Kidney epithelial cell (primary cell): ENCODE measurements around the gene KRTAP10-6. TPM values are rescaled to one million over a fixed set of nuclear protein-coding genes. Genes with fewer than 3 reads are reported as not detected.

Experiments used
- DNase-seq: peaks from one replicate; pipeline ENCODE4 v3.0.0-alpha.2; 2010; ENCODE audit warnings: low read depth
- H3K27me3 ChIP-seq: 2 replicates; pipeline ENCODE4 v1.6.0; 2011; ENCODE audit warnings: low read length; ENCODE audit not compliant: control insufficient read depth, insufficient read depth
- H3K36me3 ChIP-seq: 2 replicates; pipeline ENCODE4 v1.5.1; 2011; ENCODE audit warnings: low read length; ENCODE audit not compliant: control insufficient read depth, insufficient read depth
- H3K4me3 ChIP-seq: 2 replicates; pipeline ENCODE4 v1.5.1; 2011; ENCODE audit warnings: low read depth, mild to moderate bottlenecking, control low read depth, low read length
- CTCF ChIP-seq: IDR thresholded peaks from 2 replicates; pipeline ENCODE4 v1.5.1; 2011; ENCODE audit warnings: mild to moderate bottlenecking, moderate library complexity, low read length, control low read depth, inconsistent platforms; ENCODE audit not compliant: insufficient read depth, poor library complexity, severe bottlenecking
- total RNA-seq: library from RNA; depleted of rRNA; stranded (reverse); fragments of >200 nt; gene quantifications from 2 replicates; pipeline ENCODE4 v1.2.3, GENCODE V29; 2015

KRTAP10-6 gene
- total RNA-seq, 1 donor from 2014 or later: not detected

DNA sequence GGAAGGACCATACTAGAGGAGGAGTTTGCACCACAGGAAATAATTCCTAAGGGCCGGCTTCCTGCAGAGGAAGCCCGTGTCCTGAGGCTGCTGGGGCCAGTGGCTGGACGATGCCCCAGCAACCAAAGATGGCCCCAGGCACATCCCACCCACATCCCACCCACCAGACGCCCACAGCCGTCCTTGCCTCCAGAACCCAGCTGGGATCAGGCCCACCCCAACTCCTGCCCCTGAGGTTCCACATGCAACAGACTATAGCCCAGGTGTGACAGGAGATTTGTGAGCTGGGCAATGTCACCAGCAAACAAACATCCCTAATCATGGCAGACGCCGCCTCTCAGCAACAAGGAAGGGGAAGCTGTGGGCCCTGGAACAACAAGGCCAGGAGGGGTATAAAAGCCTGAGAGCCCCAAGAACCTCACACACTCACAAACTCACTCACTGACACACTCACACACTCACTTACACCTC lies 34.4 kb upstream of the KRTAP10-6 start, which contains the start of gene KRTAP10-9:
TSS of gene KRTAP10-9 (plus strand) at position 421 of the 471 bp plus-strand sequence. CDS start 79 bp downstream, outside the sequence.
- Histone ChIP-seq H3K36me3 (no peaks in the 10 kb centered on the region), H3K4me3 (no peak within 1 kb of the TSS), H3K27me3 (no peaks in the 10 kb centered on the region)
- no peak for TF ChIP-seq CTCF
- DNase-seq: no peak

- no peaks in the 10 kb centered on the region for H3K36me3 ChIP-seq
- no peak for TF ChIP-seq CTCF
- no peaks in the 10 kb centered on the region for H3K27me3 ChIP-seq
- DNase-seq: no peak
- no peak overlapping the region for H3K4me3 ChIP-seq
These were observed 34.0 kb upstream of the KRTAP10-6 start for GRCh38 chr21:44626262-44626661.

GRCh38 chr21:44625756-44626155 lies 33.5 kb upstream of the KRTAP10-6 start:
- Histone ChIP-seq H3K27me3 (no peaks in the 10 kb centered on the region), H3K4me3 (no peak overlapping the region), H3K36me3 (no peaks in the 10 kb centered on the region)
- TF ChIP-seq CTCF: no peak
- no peak for DNase-seq

GRCh38 chr21:44623575-44623974 lies 31.3 kb upstream of the KRTAP10-6 start:
- Histone ChIP-seq H3K27me3 (no peaks in the 10 kb centered on the region), H3K36me3 (no peaks in the 10 kb centered on the region), H3K4me3 (no peak overlapping the region)
- no peak for DNase-seq
- TF ChIP-seq CTCF: no peak

- H3K27me3 ChIP-seq: peaks cover 6% of the 10 kb centered on the region
- no peak for DNase-seq
- H3K36me3 ChIP-seq: no peaks in the 10 kb centered on the region
- TF ChIP-seq CTCF: no peak
- no peak overlapping the region for H3K4me3 ChIP-seq
These were observed 27.6 kb upstream of the KRTAP10-6 start for GRCh38 chr21:44619886-44620285.

DNA sequence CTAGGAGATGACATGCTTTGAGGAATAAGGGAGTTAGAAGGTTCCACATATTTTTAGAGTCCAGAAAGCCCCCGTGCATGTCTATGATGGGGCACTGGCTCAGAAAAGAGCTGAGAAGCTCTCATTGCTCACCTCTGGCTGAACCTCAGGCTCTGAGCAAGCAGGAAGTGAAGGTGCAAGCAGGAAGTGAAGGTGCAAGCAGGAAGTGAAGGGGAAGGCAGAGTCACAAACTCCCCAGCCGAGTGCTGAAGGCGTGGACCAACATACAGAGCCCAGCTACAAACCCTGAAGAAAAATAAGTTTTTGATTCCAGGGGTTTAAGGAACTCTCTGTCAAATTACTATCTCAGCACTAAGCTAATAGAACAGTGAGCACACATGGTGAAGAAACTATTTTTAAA lies 26.6 kb upstream of the KRTAP10-6 start:
- Histone ChIP-seq H3K4me3 (no peak overlapping the region), H3K36me3 (no peaks in the 10 kb centered on the region), H3K27me3 (peaks cover 6% of the 10 kb centered on the region)
- DNase-seq: no peak
- TF ChIP-seq CTCF: no peak
